NT2/D1 (cell line): ENCODE measurements around the gene SST.

Experiments used
- SUZ12 ChIP-seq: IDR thresholded peaks from 2 replicates; pipeline ENCODE4 v1.6.1; 2011; ENCODE audit not compliant: insufficient read length, insufficient read depth; ENCODE audit errors: extremely low read depth
- YY1 ChIP-seq: IDR thresholded peaks from 2 replicates; pipeline ENCODE4 v1.6.1; 2011; ENCODE audit not compliant: insufficient read length, insufficient read depth
- ZNF274 ChIP-seq: IDR thresholded peaks from 2 replicates; pipeline ENCODE4 v1.6.1; 2011; ENCODE audit warnings: mild to moderate bottlenecking, low read depth, low read length

DNA sequence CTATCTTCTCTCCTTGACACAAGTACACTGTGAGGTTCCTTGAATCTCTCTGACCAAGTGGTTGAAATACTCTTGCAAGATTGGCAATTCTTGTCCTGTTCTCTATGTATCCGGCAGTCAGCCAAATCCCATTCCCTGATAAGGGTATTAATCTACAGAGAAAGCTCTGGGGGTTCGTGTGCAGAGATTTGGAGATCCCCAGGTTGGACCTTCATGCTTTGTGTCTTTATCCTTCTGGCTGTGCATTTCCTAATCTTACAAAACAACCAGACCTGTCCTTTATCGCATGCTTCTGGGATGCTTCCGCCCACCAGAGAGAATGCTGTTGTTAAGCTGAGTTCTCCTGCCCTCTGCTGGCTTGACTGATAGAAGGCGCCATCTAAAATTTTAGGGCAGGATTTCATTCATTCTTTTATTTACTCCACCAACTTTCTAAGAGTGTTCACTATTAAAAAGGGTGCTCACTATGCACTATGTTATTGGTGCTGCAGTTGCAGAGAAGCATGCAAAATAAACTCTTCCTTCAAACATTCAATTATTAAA is 8.6 kb upstream of the SST start:
- TF ChIP-seq ZNF274 = no peak
- no peak for TF ChIP-seq YY1
- no peak for TF ChIP-seq SUZ12
